D721Med (cell line): ENCODE measurements around the gene INSL3.
A peak's percentile ranks its signal among the peaks of the same experiment; 100 is the strongest.
"Not testable (repeated sequence)": the region's sequence is repeated elsewhere in the genome, so short reads cannot be mapped to it uniquely, and the experiment has no call there.

Experiments
- DNase-seq: peaks from one replicate; pipeline ENCODE4 v3.0.0; 2011; ENCODE audit warnings: low spot score; ENCODE audit not compliant: insufficient read length
- FAIRE-seq: peaks from 2 replicates; lab custom pipeline; 2011; peaks lifted over from hg19 to GRCh38; lab: Jason Lieb, UNC
- TF ChIP-seq, protein P1 (sequence below): IDR thresholded peaks from 2 replicates; pipeline ENCODE4 v1.5.1; 2012; ENCODE audit warnings: mild to moderate bottlenecking, control low read depth; ENCODE audit not compliant: insufficient read depth; ENCODE audit errors: missing control alignments

The INSL3 gene

DNA sequence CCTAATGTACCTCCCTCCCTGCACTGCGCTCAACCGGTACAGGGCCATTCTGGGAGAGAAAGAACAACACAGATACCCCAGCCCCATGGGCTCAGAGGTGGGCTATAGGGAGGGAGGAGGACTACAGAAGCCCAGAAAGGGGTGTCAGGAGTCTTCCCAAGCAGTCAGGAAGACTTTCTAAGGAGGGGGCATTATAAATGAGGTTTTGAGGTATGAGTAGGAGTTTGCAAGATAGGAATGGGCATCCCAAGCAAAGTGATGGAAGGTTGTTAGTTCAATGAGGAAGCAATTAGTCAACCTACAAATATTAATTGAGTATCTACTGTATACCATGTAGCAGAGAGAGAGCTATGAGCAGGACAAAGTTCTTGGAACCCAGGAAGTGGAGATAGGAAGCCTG is 32.7 kb downstream of the INSL3 start:
- no peak for FAIRE-seq
- no peak for DNase-seq
- TF ChIP-seq, protein P1, sequence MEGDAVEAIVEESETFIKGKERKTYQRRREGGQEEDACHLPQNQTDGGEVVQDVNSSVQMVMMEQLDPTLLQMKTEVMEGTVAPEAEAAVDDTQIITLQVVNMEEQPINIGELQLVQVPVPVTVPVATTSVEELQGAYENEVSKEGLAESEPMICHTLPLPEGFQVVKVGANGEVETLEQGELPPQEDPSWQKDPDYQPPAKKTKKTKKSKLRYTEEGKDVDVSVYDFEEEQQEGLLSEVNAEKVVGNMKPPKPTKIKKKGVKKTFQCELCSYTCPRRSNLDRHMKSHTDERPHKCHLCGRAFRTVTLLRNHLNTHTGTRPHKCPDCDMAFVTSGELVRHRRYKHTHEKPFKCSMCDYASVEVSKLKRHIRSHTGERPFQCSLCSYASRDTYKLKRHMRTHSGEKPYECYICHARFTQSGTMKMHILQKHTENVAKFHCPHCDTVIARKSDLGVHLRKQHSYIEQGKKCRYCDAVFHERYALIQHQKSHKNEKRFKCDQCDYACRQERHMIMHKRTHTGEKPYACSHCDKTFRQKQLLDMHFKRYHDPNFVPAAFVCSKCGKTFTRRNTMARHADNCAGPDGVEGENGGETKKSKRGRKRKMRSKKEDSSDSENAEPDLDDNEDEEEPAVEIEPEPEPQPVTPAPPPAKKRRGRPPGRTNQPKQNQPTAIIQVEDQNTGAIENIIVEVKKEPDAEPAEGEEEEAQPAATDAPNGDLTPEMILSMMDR: no peak

DNA sequence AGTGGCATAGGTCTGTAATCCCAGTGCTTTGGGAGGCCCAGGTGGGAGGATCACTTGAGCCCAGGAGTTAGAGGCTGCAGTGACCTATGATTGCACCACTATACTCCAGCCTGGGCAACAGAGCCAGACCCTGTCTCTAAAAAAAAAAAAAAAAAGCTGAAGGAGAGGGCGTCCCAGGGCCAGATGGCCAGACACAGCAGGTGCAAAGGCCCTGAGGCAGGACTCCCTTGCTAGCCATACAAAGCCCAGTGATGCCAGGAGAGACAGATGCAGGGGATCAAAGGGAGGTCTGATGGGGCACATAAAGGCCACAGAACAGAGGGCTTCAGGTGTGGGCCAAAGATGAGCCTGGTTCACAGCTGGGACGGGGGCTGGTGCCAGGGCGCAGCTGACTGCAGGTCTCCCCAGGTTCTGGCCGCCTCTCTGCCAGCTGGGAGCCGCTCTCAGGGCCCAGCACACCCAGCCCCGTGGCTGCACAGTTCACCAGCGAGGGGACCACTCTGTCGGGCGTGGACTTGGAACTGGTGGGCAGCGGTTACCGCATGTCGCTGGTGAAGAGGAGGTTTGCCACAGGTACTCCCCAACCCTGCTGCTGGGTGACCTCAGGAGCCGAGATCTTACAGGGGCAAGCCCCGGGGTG is 33.9 kb downstream of the INSL3 start:
- DNase-seq (no peak), FAIRE-seq (no peak)
- TF ChIP-seq, protein P1: no peak

DNA sequence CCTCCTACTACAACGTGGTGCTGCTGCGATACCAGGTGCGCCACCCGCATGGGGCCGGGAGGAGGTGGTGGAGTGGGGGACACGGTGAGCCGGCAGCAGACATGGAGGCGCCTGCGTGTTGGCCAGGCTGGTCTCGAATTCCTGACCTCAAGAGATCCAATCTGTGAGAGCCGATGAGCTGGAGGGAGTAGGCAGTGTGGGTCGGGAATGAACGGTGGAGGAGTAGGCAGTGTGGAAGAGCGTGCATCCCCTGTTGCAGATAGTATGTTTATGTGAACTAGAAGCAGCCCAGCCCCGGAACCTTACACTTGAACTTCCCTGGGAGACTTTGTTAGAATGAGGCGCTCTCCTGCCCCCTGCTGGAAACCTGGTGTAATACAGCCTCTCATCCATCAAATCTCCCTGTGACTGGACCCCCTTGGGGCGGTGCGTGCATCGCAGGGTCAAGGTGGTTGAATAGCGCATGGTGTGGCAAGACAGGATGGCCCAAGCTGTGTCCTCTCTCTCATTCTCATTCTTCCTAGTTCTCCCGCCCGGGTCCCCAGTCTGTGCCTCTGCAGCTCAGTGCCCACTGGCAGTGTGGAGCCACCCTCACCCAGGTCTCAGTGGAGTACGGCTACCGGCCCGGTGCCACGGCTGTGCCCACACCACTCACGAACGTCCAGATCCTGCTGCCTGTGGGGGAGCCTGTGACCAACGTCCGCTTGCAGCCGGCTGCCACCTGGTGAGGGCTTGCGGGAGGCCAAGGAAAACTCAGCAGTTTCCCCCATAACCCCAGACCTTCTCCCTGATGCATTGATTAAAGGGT is 36.9 kb downstream of the INSL3 start:
- DNase-seq (peak; percentile 91), FAIRE-seq (no peak)
- TF ChIP-seq, protein P1: peak; percentile 63

DNA sequence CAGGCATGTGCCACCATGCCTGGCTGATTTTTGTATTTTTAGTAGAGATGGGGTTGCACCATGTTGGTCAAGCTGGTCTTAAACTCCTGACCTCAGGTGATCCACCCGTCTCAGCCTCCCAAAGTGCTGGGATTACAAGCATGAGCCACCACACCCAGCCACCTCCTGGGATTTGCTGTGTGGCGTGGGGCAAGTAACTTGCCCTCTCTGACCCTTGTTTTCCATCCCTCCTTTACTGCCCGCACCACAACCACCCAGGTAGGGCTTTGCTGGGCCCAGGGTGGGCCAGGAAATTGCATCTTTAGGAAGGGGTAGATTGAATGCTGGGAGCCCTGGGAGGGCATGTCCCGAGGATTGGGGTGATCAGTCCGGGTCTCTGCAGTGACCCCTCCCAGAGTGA is 37.6 kb downstream of the INSL3 start:
- FAIRE-seq: not testable (repeated sequence)

DNA sequence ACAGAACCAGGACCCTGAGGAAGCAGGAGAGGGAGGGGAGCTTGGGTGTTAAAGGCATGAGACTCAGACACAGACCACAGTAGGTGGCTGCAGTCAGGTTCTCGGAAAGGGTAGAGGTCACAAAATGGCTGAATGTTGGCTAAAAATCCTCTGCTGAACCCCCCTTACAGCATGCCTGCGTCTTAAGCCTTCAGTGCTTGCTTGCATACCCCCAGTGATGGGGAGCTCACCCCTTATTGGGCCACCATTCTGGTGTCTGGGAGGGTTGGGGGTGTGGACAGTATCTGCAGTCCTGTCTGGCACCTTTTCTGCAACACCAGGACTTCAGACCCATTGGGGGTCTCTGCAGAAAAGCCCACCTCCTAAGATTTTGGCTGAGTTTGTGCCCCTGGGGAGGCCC is 40.5 kb downstream of the INSL3 start:
- FAIRE-seq (no peak), DNase-seq (no peak)
- TF ChIP-seq, protein P1: no peak

More for the DNA sequence above, 37.6 kb downstream of the INSL3 start:
- not testable (repeated sequence) for DNase-seq

DNA sequence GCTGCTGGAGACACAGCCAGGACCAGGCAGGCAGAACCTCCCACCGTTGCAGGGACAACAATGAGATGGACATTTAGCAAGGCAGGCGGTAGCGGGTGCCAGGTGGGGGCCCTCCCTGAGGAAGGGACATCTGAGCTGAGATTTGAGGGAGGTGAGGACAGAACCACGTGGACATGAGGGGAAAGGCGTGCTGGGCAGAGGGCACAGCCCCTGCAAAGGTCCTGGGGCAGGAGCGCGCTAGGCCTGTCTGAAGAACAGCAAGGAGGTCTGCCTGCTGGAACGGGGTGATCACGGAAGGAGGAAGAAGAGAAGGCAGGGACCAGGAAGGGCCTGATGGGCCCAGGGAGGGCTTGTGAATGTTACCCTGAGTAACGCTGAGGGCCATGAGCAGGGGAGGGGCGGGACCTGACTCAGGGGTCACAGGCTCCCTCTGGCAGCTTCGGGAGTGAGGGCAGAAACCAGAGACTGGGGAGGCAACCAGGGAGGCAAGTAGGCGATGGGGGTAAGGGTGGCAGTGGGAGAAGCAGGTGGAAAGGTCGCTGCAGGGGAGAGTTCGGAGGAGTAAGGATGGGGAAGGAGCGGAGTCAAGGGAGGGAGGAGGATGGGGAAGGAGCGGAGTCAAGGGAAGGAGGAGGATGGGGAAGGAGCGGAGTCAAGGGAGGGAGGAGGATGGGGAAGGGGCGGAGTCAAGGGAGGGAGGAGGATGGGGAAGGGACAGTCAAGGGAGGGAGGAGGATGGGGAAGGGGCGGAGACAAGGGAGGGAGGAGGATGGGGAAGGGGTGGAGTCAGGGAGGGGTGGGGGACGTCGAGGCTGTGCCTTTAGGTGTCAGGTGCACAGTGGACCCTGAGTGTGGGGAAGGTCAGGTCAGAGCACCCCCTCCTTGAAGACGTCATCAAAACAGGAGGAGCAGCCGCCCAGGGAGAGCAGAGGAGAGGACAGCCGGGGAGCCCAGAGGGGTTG is 42.1 kb downstream of the INSL3 start:
- TF ChIP-seq, protein P1: no peak
- peak; percentile 55 for DNase-seq
- no peak for FAIRE-seq
